ENCODE data around the gene LCN6. TPM values are rescaled to one million over a fixed set of nuclear protein-coding genes. Genes with fewer than 3 reads are reported as not detected.

Gene LCN6
- total and polyA plus RNA-seq, 2 of the 13 experiments (the other 11 are each of a cell fraction or from before 2014, with no cell fraction given): not detected

- POLR2A ChIA-PET: interaction anchor here (1.3 kb wide), 1 partner anchor 8 kb away, joined by 3 read pairs; no protein-coding TSS in a partner anchor
- H2AFZ ChIP-seq (ENCODE audit: low read length): no peak overlapping the region
- peaks cover 4 to 23% of the 10 kb centered on the region in 2 experiments; a peak in 4 of 5 replicates for H3K27me3 ChIP-seq (ENCODE audit: control insufficient read depth in 1 of 2, insufficient read depth in 2 of 2, low read length in 2 of 2)
- DNase-seq (ENCODE audit: low spot score) (no peak), ATAC-seq (no peak), FAIRE-seq (no peak)
- peak; percentile 82 for TF ChIP-seq ZNF121 (CRISPR knock-in tag; IDR thresholded peaks at IDR 0.05)
- TF ChIP-seq TCF7 (IDR thresholded peaks at IDR 0.05; ENCODE audit: low read depth): no peak
- intact Hi-C loops (cut with micrococcal nuclease; ENCODE audit: unreplicated experiment) (no loop called here), in situ Hi-C loops (cut with HindIII; ENCODE audit: extremely low pct_ligation_motif_present, low pct_unique_long_range_greater_than_20kb) (no loop called here)
- H3K79me2 ChIP-seq (ENCODE audit: insufficient read depth, low read length): no peaks in the 10 kb centered on the region
- H3K4me2 ChIP-seq (ENCODE audit: low read depth, low read length): no peak overlapping the region
- H3K9ac ChIP-seq (ENCODE audit: insufficient read depth, low read depth, low read length): no peak overlapping the region
- no peaks in the 10 kb centered on the region for H3K36me3 ChIP-seq (replicated peaks in 1 of 2; ENCODE audit: control insufficient read depth in 1 of 2, insufficient read depth in 2 of 2, low read length in 2 of 2)
- CTCF ChIA-PET (ENCODE audit: low intra/inter-chr PET ratio, low total read pairs): no interaction called here
- no peaks in the 10 kb centered on the region for H4K20me1 ChIP-seq (ENCODE audit: insufficient read depth, low read length)
- no peaks in the 10 kb centered on the region for H3K9me3 ChIP-seq (ENCODE audit: low read length)
- peaks cover 52% of the 10 kb centered on the region for H3K4me1 ChIP-seq (ENCODE audit: insufficient read depth, low read length)
- no TSS peak for BruUV-seq (replicated peaks)
- no peak overlapping the region for H3K27ac ChIP-seq (ENCODE audit: extremely low read length, insufficient read depth, low read length)
- no peak overlapping the region for H3K4me3 ChIP-seq (replicated peaks in 1 of 3; ENCODE audit: insufficient read depth in 1 of 3, low read depth in 2 of 3, low read length in 3 of 3)
- 71% methylated on average over 13 of the region's 13 CpGs for WGBS (ENCODE audit: low lambda C conversion rate)
Observed at GRCh38 chr9:136700304-136700703, 48.0 kb downstream of the LCN6 start.

GRCh38 chr9:136698635-136699246 is 49.6 kb downstream of the LCN6 start:
- no peak for FAIRE-seq
- no TSS peak for BruUV-seq (replicated peaks)
- H3K27ac ChIP-seq (ENCODE audit: extremely low read length, insufficient read depth, low read length): peak overlapping the region; percentile 85
- TF ChIP-seq RARA (CRISPR knock-in tag; IDR thresholded peaks at IDR 0.05): peak; percentile 80
- peak; percentile 10; the same call in 1 of the 2 replicates for TF ChIP-seq GATA4 (IDR thresholded peaks at IDR 0.05; ENCODE audit: borderline replicate concordance, low read depth)
- peak; percentile 22; the same call in 1 of the 2 replicates for TF ChIP-seq ARID5B (CRISPR knock-in tag; IDR thresholded peaks at IDR 0.05)
- TF ChIP-seq ZBTB7B (CRISPR knock-in tag; IDR thresholded peaks at IDR 0.05): 0 out of 2 replicates have a peak, but pooled peaks have one; percentile 24
- peak; percentile 54 for TF ChIP-seq PAXIP1 (CRISPR knock-in tag; conservative IDR thresholded peaks at IDR 0.05)
- 0 out of 2 replicates have a peak, but pooled peaks have one; percentile 8 for TF ChIP-seq TCF7 (IDR thresholded peaks at IDR 0.05; ENCODE audit: low read depth)
- no peak for TF ChIP-seq MTERF4 (CRISPR knock-in tag; IDR thresholded peaks at IDR 0.05)

More at GRCh38 chr9:136698635-136699246, 49.6 kb downstream of the LCN6 start:
- H3K27me3 ChIP-seq (ENCODE audit: control insufficient read depth in 1 of 2, insufficient read depth in 2 of 2, low read length in 2 of 2): peaks cover 4 to 17% of the 10 kb centered on the region in 2 experiments; a peak in 4 of 5 replicates
- H3K36me3 ChIP-seq (replicated peaks in 1 of 2; ENCODE audit: control insufficient read depth in 1 of 2, insufficient read depth in 2 of 2, low read length in 2 of 2): no peaks in the 10 kb centered on the region
- DNase-seq (ENCODE audit: low spot score): no peak
- no peak overlapping the region for H3K9ac ChIP-seq (ENCODE audit: insufficient read depth, low read depth, low read length)
- no peaks in the 10 kb centered on the region for H4K20me1 ChIP-seq (ENCODE audit: insufficient read depth, low read length)
- 3% methylated on average over 9 of the region's 11 CpGs for WGBS (ENCODE audit: low lambda C conversion rate)
- peak overlapping the region in 1 of 3 experiments; percentile 73; a peak in 1 of 6 replicates for H3K4me3 ChIP-seq (replicated peaks in 1 of 3; ENCODE audit: insufficient read depth in 1 of 3, low read depth in 2 of 3, low read length in 3 of 3)
- peak overlapping the region; percentile 91 for H3K4me2 ChIP-seq (ENCODE audit: low read depth, low read length)
- in situ Hi-C loops (cut with HindIII; ENCODE audit: extremely low pct_ligation_motif_present, low pct_unique_long_range_greater_than_20kb): no loop called here
- peaks cover 61% of the 10 kb centered on the region for H3K4me1 ChIP-seq (ENCODE audit: insufficient read depth, low read length)
- no peak for ATAC-seq
- intact Hi-C loops (cut with micrococcal nuclease; ENCODE audit: unreplicated experiment): no loop called here
- H3K79me2 ChIP-seq (ENCODE audit: insufficient read depth, low read length): no peaks in the 10 kb centered on the region
- no peak overlapping the region for H2AFZ ChIP-seq (ENCODE audit: low read length)
- POLR2A ChIA-PET: interaction anchor here (1.0 to 3.0 kb wide), 3 partner anchors 9 to 29 kb away, joined by 3 to 30 read pairs (median 4); no protein-coding TSS in a partner anchor
- CTCF ChIA-PET (ENCODE audit: low intra/inter-chr PET ratio, low total read pairs): no interaction called here
- no peaks in the 10 kb centered on the region for H3K9me3 ChIP-seq (ENCODE audit: low read length)
